Measurements from ENCODE around the gene ARHGAP36. TPM values are rescaled to one million over a fixed set of nuclear protein-coding genes. Genes with fewer than 3 reads are reported as not detected.

The ARHGAP36 gene
- total RNA-seq, 1 experiment from 2014 or later, result 0.37 TPM

GRCh38 chrX:131025336-131025735, 32.8 kb upstream of the ARHGAP36 start:
- no peak overlapping the region for H4K91ac ChIP-seq (ENCODE audit: insufficient read length, low read depth, low read length)
- H3K27me3 Mint-ChIP-seq (ENCODE audit: low read depth), result peaks cover 46% of the 10 kb centered on the region
- peaks cover 0 to 3% of the 10 kb centered on the region in 2 experiments; a peak in 1 of 5 replicates for H3K9me3 Mint-ChIP-seq

More at GRCh38 chrX:131025336-131025735, 32.8 kb upstream of the ARHGAP36 start:
- H3K9ac ChIP-seq (ENCODE audit: extremely low read depth, insufficient read length, low read length), result no peak overlapping the region
- H3K9me3 ChIP-seq (ENCODE audit: control insufficient read depth, low read depth, low read length), result no peaks in the 10 kb centered on the region
- H3K18ac ChIP-seq (ENCODE audit: insufficient read length, low read depth, low read length), result no peak overlapping the region
- H3K36me3 Mint-ChIP-seq (ENCODE audit: insufficient read depth in 1 of 3, low read depth in 3 of 3), result peaks cover 0 to 4% (median 0%) of the 10 kb centered on the region in 3 experiments; a peak in 1 of 7 replicates
- H2BK120ac ChIP-seq (ENCODE audit: low read depth, low read length, poor library complexity, severe bottlenecking), result no peak overlapping the region
- no peak overlapping the region for H3K4me3 Mint-ChIP-seq
- H3K4me1 Mint-ChIP-seq, result no peaks in the 10 kb centered on the region
- H3K79me2 ChIP-seq (ENCODE audit: insufficient read depth, low read length), result no peaks in the 10 kb centered on the region
- no peak overlapping the region for H3K14ac ChIP-seq (ENCODE audit: insufficient read depth, low read length)
- no peak for TF ChIP-seq CTCF (conservative IDR thresholded peaks at IDR 0.05)
- no peak overlapping the region for H3K27ac ChIP-seq (ENCODE audit: insufficient read length, low read depth, low read length)
- H2BK15ac ChIP-seq (ENCODE audit: low read depth, low read length), result no peak overlapping the region
- no peak overlapping the region for H4K5ac ChIP-seq (ENCODE audit: insufficient read length, low read depth, low read length)
- H3K4me1 ChIP-seq (ENCODE audit: insufficient read depth, low read length), result no peaks in the 10 kb centered on the region
- no peak overlapping the region for H2AK5ac ChIP-seq (ENCODE audit: insufficient read length, low read length)
- H3K4ac ChIP-seq (ENCODE audit: low read depth, low read length), result no peak overlapping the region
- H3K23ac ChIP-seq (ENCODE audit: insufficient read length, low read depth, low read length), result no peak overlapping the region
- H3K27ac Mint-ChIP-seq, result no peak overlapping the region
- WGBS (ENCODE audit: extremely low coverage, insufficient read length, low lambda C conversion rate), result no CpG with 5 or more reads among the region's 3 CpGs
- H3K79me1 ChIP-seq (ENCODE audit: insufficient read depth, low read depth, low read length, poor library complexity, severe bottlenecking), result no peaks in the 10 kb centered on the region
- no peak for DNase-seq
- no peak overlapping the region for H3K56ac ChIP-seq (ENCODE audit: insufficient read length, low read depth, low read length)
- no peak overlapping the region for H2AFZ ChIP-seq (ENCODE audit: low read length)
- no peaks in the 10 kb centered on the region for H3K27me3 ChIP-seq (ENCODE audit: insufficient read depth, low read length)
- no peak overlapping the region for H4K8ac ChIP-seq (replicated peaks; ENCODE audit: insufficient read length, low read depth, low read length)
- no peaks in the 10 kb centered on the region for H3K23me2 ChIP-seq (ENCODE audit: insufficient read length, low read depth, low read length, poor library complexity, severe bottlenecking)
- no peak overlapping the region for H3T11ph ChIP-seq (ENCODE audit: low read length)
- no peak overlapping the region for H2BK20ac ChIP-seq (ENCODE audit: low read depth, low read length, poor library complexity, severe bottlenecking)
- H3K4me2 ChIP-seq (ENCODE audit: insufficient read depth, insufficient read length, low read length), result no peak overlapping the region
- no peak overlapping the region for H2BK12ac ChIP-seq (ENCODE audit: insufficient read length, low read depth, low read length)
- H4K20me1 ChIP-seq (ENCODE audit: control insufficient read depth, insufficient read depth, insufficient read length), result no peaks in the 10 kb centered on the region
- H2BK5ac ChIP-seq (ENCODE audit: insufficient read length, low read length), result no peak overlapping the region
